GM19025 (cell line): ENCODE measurements around the gene FAR1.
A peak's percentile ranks its signal among the peaks of the same experiment; 100 is the strongest.

Source experiments
- ATAC-seq: cut with Tn5 transposase; IDR thresholded peaks from one replicate; pipeline ENCODE4 v1.9.1; 2021; ENCODE audit warnings: mild to moderate bottlenecking, low read depth, moderate library complexity; ENCODE audit not compliant: unreplicated experiment

Gene FAR1

DNA sequence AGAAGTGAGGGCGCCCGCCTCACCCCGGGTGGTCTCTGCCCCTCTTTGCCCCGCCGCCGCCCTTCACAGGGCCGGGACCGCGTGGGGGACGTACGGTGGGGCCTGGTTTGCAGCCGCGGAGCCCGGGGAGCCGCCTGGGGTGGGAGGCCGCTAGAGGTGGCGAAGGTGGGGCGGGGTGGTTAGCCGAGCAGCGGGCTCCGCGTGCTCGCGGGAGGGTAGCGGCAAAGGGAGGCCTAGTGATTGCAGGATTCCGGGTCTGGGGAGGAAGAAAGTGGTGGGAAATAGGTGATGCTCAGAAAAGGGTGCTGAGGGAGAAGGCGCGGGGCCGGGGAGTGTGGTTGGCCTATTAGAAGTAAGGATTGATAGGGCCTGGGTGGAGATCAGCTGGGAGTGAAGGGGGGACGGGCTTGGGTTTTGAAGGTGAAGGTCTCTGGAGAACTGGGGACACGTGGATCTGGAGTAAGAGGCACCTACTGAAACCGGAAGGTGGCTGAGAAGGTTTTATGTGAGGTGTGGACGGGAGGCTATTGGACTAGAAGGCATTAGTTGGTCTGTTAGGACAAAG is 571 bp downstream of the FAR1 start:
- peak; percentile 4 for ATAC-seq

DNA sequence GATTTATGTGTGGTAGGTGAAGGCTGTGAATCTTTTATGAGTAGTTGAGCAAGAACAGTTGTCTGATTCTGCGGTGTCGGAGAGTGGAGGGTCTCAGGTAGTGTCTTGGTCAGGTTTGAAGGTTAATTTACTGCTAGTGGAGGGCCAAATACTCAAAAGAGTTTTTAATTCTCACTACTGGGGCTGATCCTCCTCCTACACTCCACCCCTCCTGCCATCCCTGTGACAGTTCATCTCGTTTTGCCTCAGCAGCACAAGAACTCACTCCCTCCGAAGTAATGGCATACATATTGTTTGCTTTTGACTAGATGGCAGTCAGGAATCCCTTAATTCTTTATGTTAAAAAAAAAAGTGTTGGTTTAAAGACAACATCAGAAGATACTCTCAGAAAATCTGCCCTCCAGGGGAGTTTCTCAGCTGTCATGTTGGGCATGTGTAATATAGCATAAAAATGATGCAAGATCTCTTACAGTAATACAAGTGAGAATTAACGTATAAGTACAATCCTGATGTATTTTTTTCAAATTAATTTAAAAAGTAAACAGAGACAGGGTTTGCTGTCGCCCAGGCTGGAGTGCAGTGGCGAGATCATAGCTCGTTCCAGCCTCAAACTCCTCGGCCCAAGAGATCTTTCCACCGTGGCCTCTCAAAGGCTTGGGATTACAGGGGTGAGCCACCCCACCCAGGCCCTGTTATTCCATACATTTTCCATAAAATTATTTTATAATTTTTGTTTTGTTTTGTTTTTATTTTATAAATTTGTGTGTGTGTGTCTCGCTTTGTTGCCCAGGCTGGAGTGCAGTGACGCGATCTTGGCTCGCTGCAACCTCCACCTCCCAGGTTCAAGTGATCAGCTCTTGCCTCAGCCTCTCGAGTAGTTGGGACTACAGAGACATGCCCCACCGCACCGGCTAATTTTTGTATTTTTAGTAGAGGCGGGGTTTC is 1.3 kb downstream of the FAR1 start:
- ATAC-seq: no peak

DNA sequence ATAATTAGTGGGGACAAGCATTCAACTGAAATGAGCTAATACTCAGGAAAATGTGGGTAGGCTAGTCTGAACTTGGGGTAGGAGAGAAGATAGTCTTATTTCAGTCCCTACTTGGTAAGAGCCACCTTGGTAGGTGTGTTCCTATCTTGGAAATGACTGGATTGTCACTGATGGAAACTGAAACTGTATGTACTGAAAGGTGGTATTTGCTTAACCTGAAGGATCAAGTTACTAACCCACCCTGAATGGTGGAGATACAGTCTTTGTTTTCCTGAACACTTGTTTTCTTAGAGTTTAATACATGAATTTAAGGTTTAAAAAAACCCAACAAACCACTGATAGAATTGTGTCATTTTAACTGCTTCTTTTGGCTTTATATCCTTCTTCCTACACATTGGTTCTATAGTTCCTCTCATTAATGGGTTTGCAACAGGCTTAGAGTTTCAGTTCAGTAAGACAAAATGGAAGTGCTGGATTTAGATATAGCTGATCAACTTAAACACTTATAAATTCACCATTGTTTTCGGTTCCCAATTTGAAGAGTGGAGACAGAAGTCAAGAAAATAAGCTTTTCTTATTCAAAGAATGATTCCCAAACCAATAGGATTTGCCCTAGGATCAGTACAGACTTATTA is 4.2 kb downstream of the FAR1 start:
- no peak for ATAC-seq

DNA sequence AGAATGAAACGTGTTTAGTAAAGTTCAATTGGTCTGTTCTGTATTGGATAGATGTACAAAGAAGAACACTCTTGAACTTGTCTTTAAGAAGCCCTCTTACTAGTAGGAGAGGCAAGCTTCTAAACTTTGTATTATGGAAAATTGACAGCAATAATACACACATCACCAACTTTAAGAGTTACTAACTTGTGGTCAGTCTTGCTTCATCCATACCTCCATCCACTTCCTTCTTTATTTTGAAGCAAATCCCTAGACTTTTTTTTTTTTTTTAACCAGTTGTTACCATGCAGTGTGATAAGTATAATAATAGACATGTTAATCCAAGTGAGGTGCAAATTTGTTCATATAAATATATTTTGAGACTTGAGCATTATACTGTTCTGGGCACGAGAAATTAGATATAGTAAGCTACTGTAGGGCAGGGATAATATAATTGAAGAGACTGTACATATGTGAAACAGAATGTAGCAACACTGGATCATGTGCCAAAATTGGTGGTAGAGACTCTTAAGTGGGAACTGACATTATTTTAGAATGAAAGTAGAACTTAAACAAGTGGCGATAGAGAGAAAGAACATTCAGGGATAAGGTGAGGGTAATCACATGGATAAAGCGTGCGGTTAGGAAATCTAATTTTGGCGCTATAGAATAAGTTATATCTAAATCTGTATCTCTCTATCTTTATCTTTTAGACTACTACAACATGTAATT is 6.5 kb downstream of the FAR1 start:
- ATAC-seq: no peak

DNA sequence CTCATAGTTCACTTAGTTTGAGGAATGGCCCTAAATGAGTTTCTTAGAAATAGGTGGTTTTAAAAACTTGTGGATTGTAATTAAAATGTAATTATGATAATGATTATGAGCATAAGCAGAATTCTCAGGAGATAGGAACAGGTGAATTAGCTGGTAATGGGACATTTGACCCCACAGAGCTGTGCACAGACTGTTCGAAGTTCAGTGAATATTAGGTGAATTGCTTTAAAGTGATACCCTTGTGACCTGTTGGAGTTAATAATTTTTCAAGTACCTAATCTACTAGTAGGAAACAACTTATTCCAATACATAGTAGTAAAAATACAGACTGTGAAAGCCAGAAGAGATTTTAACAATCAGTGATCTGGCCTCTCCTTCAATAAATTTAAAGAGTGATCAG is 8.1 kb downstream of the FAR1 start:
- ATAC-seq: no peak

DNA sequence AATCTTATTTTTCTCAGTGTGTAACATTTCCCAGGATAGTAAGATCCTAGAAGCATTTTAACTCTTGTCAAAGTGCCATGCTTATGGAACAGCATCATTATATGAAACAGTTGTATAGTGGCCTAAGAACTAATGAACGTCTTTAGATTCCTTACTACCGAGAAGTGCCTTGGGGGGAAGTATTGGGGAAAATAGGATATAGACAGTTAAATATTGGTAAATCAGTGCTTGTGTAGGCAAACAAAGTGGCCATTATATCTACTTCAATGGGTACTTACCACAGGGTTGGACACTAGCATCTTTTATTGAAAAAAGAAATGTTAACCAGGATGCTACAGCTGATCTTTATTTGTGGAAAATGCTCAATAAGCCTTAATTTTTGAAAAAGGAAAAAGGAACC is 11.3 kb downstream of the FAR1 start:
- no peak for ATAC-seq

DNA sequence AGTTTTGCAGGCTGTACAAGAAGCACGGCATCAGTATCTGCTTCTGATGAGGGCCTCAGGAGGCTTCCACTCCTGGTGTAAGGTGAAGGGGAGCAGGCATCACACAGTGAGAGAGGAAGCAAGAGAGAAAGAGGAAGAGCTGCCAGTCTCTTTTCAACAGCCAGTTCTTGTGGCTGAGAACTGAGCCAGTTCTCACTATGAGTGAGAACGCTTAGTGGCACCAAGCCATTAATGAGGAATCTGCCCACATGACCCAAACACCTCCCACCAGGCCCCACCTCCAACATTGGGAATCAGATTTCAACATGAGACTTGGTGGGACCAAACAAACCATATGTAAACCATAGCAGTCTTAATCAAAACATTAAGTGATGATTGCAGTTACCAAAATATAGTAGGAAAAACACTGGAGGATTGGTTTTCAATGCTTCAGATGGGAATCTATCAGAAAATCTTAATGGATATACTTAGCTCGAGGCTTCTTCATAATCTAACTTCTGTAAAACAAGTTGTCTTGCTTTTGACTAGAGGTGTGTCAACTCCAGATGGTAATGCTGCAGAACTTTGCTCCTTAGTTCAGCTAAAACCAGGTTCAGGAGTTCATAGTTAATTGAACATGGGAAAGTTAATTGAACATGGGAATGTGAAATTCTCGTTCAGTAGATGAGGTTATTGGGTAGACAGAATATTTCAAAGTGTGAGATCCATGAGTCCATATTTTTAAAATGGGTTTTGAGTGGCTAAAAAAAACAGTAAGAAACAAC is 12.2 kb downstream of the FAR1 start:
- peak; percentile 84 for ATAC-seq

DNA sequence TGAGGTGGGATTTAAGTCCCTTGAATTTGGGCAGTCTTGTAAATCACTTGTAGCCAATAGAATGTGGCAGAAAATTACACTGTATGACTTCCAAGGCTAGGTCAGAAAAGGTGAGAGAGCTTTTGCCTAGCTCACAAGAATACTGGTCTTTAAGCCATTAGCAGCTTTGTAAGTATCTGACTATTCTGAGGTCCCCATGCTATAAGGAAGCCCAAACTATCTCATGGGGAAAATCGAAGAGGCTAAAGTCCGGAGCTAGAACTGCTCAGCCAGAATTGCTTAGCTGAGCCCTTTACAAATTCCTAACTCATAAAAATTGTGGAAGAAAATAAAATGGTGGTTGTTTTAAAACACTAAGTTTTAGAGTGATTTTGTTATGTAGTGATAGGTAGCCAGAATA is 13.0 kb downstream of the FAR1 start:
- no peak for ATAC-seq

DNA sequence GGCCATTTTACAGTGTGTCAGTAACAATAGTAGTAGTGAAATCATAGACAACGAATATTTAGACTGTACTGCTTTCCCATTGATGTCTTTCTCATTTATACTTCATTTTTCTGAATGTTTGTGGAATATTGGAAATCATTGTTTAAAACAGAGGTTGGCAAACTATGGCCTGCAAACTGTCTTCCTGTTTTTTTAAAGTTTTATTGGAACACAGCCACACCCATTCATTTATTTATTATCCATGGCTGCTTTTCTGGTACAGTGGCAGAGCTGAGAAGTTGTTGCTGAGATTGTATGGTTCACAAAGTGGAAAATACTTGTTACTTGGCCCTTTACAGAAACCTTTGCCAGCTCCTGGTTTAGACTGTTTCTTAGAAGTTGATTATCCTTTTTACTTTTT is 13.7 kb downstream of the FAR1 start:
- no peak for ATAC-seq

DNA sequence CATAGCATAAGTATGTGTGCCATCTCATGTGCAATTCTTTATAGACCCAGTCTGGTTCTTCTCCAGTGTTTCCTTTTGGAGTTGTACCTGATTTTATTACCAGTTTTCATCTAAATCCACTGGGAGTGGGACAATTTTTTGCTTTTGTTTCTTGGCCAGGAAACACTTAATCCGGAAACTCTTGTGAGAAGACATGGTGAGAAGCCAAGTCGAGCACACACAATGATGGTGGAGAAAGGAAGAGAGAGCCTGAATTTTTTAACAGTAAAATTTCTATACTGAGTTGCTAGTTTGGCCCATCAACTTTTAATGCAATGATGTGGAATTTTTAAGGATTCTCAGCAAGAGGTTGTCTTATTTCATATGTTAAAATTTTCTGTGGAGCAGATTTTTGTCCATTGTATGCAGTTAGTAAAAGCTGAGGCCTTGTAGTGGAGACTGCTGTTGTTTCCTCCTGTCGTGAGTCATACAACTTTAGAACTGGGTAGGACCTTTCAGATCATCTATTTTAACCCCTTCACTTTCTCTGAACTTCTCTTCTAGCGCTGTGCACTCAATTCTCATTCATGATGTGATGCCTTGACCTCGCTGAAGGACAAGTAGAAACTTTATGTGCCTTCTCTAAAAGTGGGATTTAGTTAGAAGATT is 17.1 kb downstream of the FAR1 start:
- no peak for ATAC-seq

DNA sequence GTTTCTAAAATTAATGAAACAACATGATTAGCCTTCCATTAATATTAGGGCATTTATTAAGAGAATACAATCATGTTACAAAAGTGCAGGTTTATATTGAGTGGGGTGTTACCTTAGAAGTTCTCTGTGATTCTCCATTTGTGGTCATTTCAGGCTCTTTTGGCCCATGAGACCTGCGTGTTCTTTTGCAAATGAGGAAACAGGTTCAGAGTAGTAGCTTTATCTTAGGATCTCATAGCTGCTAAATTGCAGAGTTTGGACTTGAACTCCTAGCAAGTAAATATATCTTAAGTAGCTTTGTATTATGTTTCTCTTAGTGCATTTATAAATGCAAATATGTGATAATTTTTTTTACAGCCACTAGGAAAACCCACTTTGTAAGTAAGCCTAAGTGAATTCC is 18.3 kb downstream of the FAR1 start:
- no peak for ATAC-seq

DNA sequence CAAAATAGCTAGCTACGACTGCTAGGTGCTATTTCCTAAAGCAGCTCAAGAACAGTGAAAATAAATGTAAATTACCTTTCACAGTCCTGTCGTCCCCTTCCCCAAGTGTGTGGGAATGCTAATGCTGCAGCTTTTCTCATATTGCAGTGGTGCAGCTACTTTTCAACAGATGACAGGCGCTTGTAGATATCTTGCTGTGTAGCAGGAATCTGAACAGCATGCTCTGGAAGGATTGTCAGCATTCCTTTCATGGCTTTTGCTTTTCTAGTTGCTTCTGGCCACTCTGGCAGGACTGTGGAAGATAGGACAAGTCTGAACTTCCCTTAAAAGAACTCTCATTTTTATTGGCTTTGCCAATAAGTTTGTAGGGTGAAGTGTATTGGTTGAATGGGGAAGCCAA is 18.8 kb downstream of the FAR1 start:
- no peak for ATAC-seq

DNA sequence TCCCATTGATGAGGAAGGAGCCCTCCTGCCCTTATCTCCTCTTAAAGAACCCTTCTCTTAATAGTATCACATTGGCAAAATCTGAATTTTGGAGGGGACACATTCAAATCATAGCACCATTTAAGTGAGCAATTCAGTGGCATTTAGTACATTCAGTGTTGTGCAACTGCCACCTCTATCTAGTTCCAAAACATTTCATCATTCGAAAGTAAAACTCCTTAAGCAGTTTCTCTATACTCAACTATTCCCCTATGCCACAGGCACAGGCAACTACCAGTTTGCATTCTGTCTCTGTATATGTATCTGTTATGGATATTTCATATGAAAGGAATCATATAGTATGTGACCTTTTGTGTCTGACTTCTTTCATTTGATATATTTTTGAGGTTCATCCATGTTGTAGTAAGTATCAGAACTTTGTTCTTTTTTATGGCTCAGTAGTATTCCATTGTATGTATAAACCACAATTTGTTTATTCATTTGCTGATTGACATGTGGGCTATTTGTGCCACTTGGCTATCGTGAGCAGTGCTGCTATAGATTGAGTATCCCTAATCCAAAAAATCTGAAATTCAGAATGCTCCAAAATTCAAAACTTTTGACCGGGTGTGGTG is 22.9 kb downstream of the FAR1 start:
- ATAC-seq: no peak

DNA sequence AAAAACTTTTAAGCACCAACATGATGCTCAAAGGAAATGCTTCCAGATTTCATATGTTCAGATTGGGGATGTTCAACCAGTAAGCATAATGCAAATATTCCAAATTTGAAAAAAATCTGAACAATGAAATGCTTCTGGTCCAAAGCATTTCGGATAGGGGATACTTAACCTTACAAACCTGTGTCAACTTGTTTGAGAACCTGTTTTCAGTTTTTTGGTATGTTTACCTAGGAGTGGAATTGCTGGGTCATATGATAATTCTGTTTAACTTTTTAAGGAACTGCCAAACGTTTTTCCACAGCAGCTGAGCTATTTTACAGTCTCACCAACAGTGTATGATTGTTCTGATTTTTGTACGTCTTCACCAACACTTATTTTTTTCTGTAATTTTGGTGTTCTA is 23.7 kb downstream of the FAR1 start:
- ATAC-seq: no peak

DNA sequence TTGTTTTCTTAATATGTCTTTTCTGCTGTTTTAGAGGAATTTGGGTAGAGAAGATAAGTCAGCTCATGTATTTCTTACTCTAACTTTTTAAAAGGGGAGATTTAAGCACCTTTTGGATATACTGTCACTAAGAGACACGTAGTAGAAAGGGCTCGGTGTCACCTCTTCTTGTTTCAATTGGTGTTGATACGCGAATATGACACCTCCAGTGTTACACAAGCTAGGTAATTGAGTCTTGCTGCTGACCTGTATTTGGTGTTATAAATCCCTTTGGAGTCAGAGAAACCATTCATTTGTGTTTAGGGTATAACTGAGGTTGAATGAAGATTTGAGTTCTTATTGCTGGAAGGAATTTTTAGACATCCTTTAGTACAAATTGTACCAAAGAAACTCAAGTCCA is 25.6 kb downstream of the FAR1 start:
- ATAC-seq: no peak

DNA sequence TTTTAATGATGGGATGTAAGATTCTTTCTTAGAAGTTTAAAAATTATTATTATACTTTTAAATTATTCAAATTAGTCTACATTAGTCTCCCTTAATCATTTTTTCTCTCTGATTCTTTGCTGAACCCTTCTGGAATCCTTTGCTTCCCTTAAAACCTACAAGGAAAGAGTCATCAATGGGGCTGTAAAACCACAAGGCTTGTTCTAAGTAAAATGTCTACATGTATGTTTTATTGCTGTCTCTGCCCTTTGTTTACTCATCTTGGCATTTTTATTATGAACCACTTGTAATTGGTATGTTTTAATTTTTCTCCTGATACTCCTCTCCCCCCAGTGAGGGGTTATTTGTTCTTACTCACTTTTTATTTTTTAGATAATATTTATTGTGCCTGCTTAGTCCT is 27.4 kb downstream of the FAR1 start:
- ATAC-seq: no peak

DNA sequence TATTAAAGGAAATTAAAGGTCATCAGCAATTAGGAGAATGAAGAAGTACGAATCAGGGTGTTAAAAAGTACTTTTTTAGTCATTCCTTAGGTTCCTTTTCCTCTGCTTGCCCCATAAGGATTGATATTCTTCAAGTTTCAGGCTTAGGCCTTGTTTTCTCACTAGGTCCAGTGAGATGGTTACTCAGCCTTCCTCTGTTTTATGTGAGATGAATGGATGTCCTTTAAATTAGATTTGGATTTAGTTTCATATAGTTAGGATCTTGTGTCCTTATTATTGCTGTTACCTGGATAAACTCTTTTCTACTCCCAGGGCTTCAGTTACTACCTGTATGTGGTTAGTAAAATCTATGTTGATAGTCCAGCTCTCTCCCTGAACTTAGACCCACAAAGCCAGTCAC is 29.2 kb downstream of the FAR1 start:
- ATAC-seq: no peak

DNA sequence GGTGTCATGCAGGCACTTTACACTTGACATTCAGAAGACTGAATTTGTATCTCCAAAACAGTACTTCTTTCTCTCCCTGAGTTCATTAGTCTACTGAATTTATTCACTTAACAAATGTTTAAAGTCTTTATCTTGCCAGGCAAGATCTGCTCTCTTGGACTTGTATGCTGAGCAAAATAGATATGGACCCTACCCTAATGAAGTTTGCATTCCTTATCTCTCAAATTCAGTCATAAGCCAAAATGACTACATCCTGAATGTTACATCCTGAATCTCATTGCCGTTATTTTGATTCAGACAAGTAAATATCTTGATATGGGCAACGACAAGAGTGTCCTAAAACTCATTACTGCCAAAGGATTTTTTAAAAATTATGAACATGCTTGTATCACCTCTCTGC is 29.7 kb downstream of the FAR1 start:
- no peak for ATAC-seq

DNA sequence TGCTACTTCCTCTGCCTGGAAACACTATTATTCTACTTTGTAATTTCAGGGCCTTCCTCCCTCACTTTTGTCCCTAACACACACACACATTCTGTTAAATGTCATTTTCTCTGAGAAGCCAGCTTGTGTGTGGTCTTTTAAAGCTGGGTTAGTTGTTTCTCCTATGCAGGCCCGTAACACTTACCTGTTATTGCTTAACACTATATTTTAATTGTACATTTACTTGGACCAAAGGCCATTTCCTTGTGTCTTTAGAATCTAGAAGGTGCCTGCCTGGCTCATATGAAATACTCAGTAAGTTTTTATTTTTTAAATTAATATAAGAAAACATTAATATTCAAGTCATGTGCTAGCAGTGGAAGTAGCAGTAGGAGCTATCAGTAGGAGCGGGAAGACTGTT is 30.6 kb downstream of the FAR1 start:
- ATAC-seq: no peak

DNA sequence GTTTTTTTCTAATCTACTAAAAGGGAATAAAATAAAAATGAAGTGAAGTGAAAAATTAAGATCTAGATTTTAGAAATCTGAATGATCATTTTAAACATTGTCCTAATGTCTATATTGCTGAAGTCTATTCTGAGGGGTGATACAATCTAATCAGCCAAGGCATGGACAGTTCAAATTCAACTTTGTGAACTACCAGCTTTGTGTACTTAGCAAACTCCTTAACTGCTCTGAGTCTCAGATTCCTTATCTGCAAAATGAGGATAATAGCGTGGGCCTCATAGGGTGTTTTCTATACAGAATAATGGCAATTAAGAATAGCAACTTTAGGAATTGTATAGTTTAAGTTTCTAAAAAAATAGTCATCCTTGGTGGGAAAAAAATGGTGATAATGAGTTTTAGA is 31.4 kb downstream of the FAR1 start:
- no peak for ATAC-seq
